ENCODE measurements around the gene SDR42E1. TPM values are rescaled to one million over a fixed set of nuclear protein-coding genes. Genes with fewer than 3 reads are reported as not detected.

The SDR42E1 gene
- total and polyA plus RNA-seq, 2 of the 8 experiments (the other 6 are each of a cell fraction or from before 2014, with no cell fraction given), result 0.03 TPM; not detected in 1

DNA sequence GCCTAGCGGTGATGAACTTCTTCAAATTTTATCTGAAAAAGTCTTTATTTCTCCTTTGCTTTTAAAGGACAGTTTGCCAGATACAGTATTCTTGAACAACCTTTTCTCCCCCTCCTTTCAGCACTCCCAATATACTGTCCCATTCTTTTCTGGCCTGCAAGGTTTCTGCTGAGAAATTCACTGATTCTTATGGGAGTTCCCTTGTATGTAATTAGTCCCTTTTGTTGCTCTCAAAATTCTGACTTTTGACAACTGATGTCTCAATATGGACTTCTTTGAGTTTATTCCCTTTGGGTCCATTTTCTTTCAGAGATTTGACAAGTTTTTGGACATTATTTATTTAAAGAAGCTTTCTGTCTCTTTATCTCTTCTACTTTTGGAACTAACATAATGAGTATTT lies 39.4 kb downstream of the SDR42E1 start (continued):
- TF ChIP-seq CHD7 (IDR thresholded peaks at IDR 0.05; ENCODE audit: insufficient replicate concordance, low read length) (no peak), CTBP2 (IDR thresholded peaks at IDR 0.05; ENCODE audit: borderline replicate concordance, insufficient read depth, insufficient read length, low read length) (no peak)

Measured in H1 (cell line).